DND-41 (cell line): ENCODE results near the gene PAPPA2.

Experiments used
- ATAC-seq: fragments of 200-7000 bp; cut with Tn5 transposase; 3 replicates; pipeline ENCODE4 v1.9.1; 2021; ENCODE audit warnings: low read depth; ENCODE audit not compliant: insufficient read depth
- DNase-seq: peaks from one replicate; pipeline ENCODE4 v3.0.0-alpha.2; 2020
- H2AFZ ChIP-seq: 2 replicates; pipeline ENCODE4 v1.6.0; 2012; ENCODE audit warnings: low read depth, low read length
- H3K27ac ChIP-seq: 2 replicates; pipeline ENCODE4 v1.5.1; 2012; ENCODE audit warnings: low read length, inconsistent platforms
- H3K27me3 ChIP-seq: fragments of 200-600 bp; sonication (generic); 2 replicates; pipeline ENCODE4 v1.6.0; 2012; ENCODE audit warnings: low read length, mild to moderate bottlenecking, inconsistent platforms; ENCODE audit not compliant: insufficient read depth, poor library complexity
- H3K36me3 ChIP-seq: 2 replicates; pipeline ENCODE4 v1.5.1; 2012; ENCODE audit warnings: low read length, inconsistent platforms; ENCODE audit not compliant: insufficient read depth
- H3K4me1 ChIP-seq: 2 replicates; pipeline ENCODE4 v1.5.1; 2012; ENCODE audit warnings: mild to moderate bottlenecking, low read length; ENCODE audit not compliant: insufficient read depth
- H3K4me2 ChIP-seq: 2 replicates; pipeline ENCODE4 v1.6.0; 2012; ENCODE audit warnings: mild to moderate bottlenecking, moderate library complexity, low read length, inconsistent platforms; ENCODE audit not compliant: insufficient read depth
- H3K4me3 ChIP-seq, 2 experiments: fragments of 200-600 bp in 1 of 2; shearing (Covaris generic) in 1 of 2; 2 replicates each; pipeline ENCODE4 v1.5.1; 2012 to 2016; ENCODE audit warnings: inconsistent platforms in 2 of 2, low read length in 2 of 2, mild to moderate bottlenecking in 2 of 2, low read depth in 1 of 2, moderate library complexity in 1 of 2
- H3K79me2 ChIP-seq: 2 replicates; pipeline ENCODE4 v1.6.0; 2012; ENCODE audit warnings: low read length, inconsistent platforms; ENCODE audit not compliant: insufficient read depth
- H3K9ac ChIP-seq: 2 replicates; pipeline ENCODE4 v1.6.0; 2012; ENCODE audit warnings: low read depth, mild to moderate bottlenecking, inconsistent platforms, low read length, moderate library complexity
- H3K9me3 ChIP-seq: 2 replicates; pipeline ENCODE4 v1.5.1; 2012; ENCODE audit warnings: low read length, moderate library complexity, mild to moderate bottlenecking, inconsistent platforms; ENCODE audit not compliant: insufficient read depth, severe bottlenecking
- H4K20me1 ChIP-seq: 2 replicates; pipeline ENCODE4 v1.6.0; 2012; ENCODE audit warnings: low read length; ENCODE audit not compliant: insufficient read depth
- EZH2 ChIP-seq: IDR thresholded peaks from 3 replicates; pipeline ENCODE4 v1.6.1; 2012; ENCODE audit warnings: borderline replicate concordance, low read depth, mild to moderate bottlenecking, moderate library complexity, low read length, inconsistent platforms; ENCODE audit not compliant: severe bottlenecking
- TF ChIP-seq, protein P1 (sequence below): IDR thresholded peaks from 2 replicates; pipeline ENCODE4 v1.5.1; 2012; ENCODE audit warnings: borderline replicate concordance, low read length, moderate library complexity, mild to moderate bottlenecking; ENCODE audit not compliant: poor library complexity, severe bottlenecking; ENCODE audit errors: extremely low read depth

The PAPPA2 gene

GRCh38 chr1:176809292-176809691 lies 346.3 kb downstream of the PAPPA2 start:
- no peaks in the 10 kb centered on the region for H3K79me2 ChIP-seq
- H3K4me2 ChIP-seq: no peak overlapping the region
- no peak overlapping the region for H3K9ac ChIP-seq
- DNase-seq: no peak
- H3K9me3 ChIP-seq: no peaks in the 10 kb centered on the region
- TF ChIP-seq EZH2: no peak
- TF ChIP-seq, protein P1, sequence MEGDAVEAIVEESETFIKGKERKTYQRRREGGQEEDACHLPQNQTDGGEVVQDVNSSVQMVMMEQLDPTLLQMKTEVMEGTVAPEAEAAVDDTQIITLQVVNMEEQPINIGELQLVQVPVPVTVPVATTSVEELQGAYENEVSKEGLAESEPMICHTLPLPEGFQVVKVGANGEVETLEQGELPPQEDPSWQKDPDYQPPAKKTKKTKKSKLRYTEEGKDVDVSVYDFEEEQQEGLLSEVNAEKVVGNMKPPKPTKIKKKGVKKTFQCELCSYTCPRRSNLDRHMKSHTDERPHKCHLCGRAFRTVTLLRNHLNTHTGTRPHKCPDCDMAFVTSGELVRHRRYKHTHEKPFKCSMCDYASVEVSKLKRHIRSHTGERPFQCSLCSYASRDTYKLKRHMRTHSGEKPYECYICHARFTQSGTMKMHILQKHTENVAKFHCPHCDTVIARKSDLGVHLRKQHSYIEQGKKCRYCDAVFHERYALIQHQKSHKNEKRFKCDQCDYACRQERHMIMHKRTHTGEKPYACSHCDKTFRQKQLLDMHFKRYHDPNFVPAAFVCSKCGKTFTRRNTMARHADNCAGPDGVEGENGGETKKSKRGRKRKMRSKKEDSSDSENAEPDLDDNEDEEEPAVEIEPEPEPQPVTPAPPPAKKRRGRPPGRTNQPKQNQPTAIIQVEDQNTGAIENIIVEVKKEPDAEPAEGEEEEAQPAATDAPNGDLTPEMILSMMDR: no peak
- H3K27ac ChIP-seq: no peak overlapping the region
- H4K20me1 ChIP-seq: no peaks in the 10 kb centered on the region
- H3K27me3 ChIP-seq: no peaks in the 10 kb centered on the region
- H2AFZ ChIP-seq: no peak overlapping the region
- no peak overlapping the region for H3K4me3 ChIP-seq
- H3K36me3 ChIP-seq: no peaks in the 10 kb centered on the region
- no peaks in the 10 kb centered on the region for H3K4me1 ChIP-seq
- ATAC-seq: no peak

- TF ChIP-seq EZH2: no peak
- no peaks in the 10 kb centered on the region for H4K20me1 ChIP-seq
- no peak overlapping the region for H3K27ac ChIP-seq
- DNase-seq: no peak
- no peak overlapping the region for H3K4me2 ChIP-seq
- no peaks in the 10 kb centered on the region for H3K79me2 ChIP-seq
- no peak overlapping the region for H2AFZ ChIP-seq
- H3K4me3 ChIP-seq: no peak overlapping the region
- no peak overlapping the region for H3K9ac ChIP-seq
- no peaks in the 10 kb centered on the region for H3K9me3 ChIP-seq
- no peaks in the 10 kb centered on the region for H3K27me3 ChIP-seq
- H3K36me3 ChIP-seq: no peaks in the 10 kb centered on the region
- no peak for ATAC-seq
- H3K4me1 ChIP-seq: no peaks in the 10 kb centered on the region
These were observed 348.7 kb downstream of the PAPPA2 start for GRCh38 chr1:176811511-176812288.

GRCh38 chr1:176815621-176816020 lies 352.6 kb downstream of the PAPPA2 start:
- no peak overlapping the region for H3K4me2 ChIP-seq
- H3K4me1 ChIP-seq: no peaks in the 10 kb centered on the region
- ATAC-seq (no peak), DNase-seq (no peak)
- no peaks in the 10 kb centered on the region for H3K36me3 ChIP-seq
- no peak overlapping the region for H3K27ac ChIP-seq
- H3K9ac ChIP-seq: no peak overlapping the region
- no peaks in the 10 kb centered on the region for H4K20me1 ChIP-seq
- H3K4me3 ChIP-seq: no peak overlapping the region
- H3K27me3 ChIP-seq: no peaks in the 10 kb centered on the region
- no peaks in the 10 kb centered on the region for H3K79me2 ChIP-seq
- no peaks in the 10 kb centered on the region for H3K9me3 ChIP-seq
- no peak for TF ChIP-seq EZH2
- no peak overlapping the region for H2AFZ ChIP-seq

GRCh38 chr1:176816232-176816631 lies 353.3 kb downstream of the PAPPA2 start:
- no peak overlapping the region for H3K9ac ChIP-seq
- no peak overlapping the region for H3K27ac ChIP-seq
- no peaks in the 10 kb centered on the region for H3K9me3 ChIP-seq
- H3K79me2 ChIP-seq: no peaks in the 10 kb centered on the region
- H4K20me1 ChIP-seq: no peaks in the 10 kb centered on the region
- DNase-seq (no peak), ATAC-seq (no peak)
- H2AFZ ChIP-seq: no peak overlapping the region
- H3K4me2 ChIP-seq: no peak overlapping the region
- no peak overlapping the region for H3K4me3 ChIP-seq
- TF ChIP-seq, protein P1: no peak
- no peak for TF ChIP-seq EZH2
- no peaks in the 10 kb centered on the region for H3K36me3 ChIP-seq
- H3K27me3 ChIP-seq: no peaks in the 10 kb centered on the region
- H3K4me1 ChIP-seq: no peaks in the 10 kb centered on the region
